PFSK-1 (cell line): ENCODE data around the gene PCP2.

ENCODE experiments used
- FOXP2 ChIP-seq: optimal IDR thresholded peaks from 2 replicates; pipeline ENCODE3; 2011; ENCODE audit warnings: borderline replicate concordance, control low read depth, inconsistent platforms; ENCODE audit not compliant: insufficient read depth; ENCODE audit errors: extremely low read length, extremely low read depth
- POLR2AphosphoS5 ChIP-seq: IDR thresholded peaks from 2 replicates; pipeline ENCODE4 v1.6.1; 2012; ENCODE audit warnings: low read depth, mild to moderate bottlenecking, control low read depth, low read length, moderate library complexity
- SIN3A ChIP-seq: IDR thresholded peaks from 2 replicates; pipeline ENCODE4 v1.6.1; 2012; ENCODE audit warnings: mild to moderate bottlenecking, low read length, moderate library complexity, borderline replicate concordance; ENCODE audit not compliant: insufficient read depth
- TAF1 ChIP-seq: IDR thresholded peaks from 2 replicates; pipeline ENCODE4 v1.6.1; 2012; ENCODE audit warnings: low read length, control low read depth, borderline replicate concordance; ENCODE audit not compliant: insufficient read depth
- TF ChIP-seq, protein P1 (sequence below), 2 experiments: IDR thresholded peaks; 2 replicates each; pipeline versions ENCODE4 v1.6.1 to v1.8.0; 2011 to 2012; ENCODE audit warnings: low read depth in 2 of 2, low read length in 2 of 2, control low read depth in 1 of 2, inconsistent platforms in 1 of 2, mild to moderate bottlenecking in 1 of 2, moderate library complexity in 1 of 2; ENCODE audit not compliant: insufficient read depth in 1 of 2

The PCP2 gene

DNA sequence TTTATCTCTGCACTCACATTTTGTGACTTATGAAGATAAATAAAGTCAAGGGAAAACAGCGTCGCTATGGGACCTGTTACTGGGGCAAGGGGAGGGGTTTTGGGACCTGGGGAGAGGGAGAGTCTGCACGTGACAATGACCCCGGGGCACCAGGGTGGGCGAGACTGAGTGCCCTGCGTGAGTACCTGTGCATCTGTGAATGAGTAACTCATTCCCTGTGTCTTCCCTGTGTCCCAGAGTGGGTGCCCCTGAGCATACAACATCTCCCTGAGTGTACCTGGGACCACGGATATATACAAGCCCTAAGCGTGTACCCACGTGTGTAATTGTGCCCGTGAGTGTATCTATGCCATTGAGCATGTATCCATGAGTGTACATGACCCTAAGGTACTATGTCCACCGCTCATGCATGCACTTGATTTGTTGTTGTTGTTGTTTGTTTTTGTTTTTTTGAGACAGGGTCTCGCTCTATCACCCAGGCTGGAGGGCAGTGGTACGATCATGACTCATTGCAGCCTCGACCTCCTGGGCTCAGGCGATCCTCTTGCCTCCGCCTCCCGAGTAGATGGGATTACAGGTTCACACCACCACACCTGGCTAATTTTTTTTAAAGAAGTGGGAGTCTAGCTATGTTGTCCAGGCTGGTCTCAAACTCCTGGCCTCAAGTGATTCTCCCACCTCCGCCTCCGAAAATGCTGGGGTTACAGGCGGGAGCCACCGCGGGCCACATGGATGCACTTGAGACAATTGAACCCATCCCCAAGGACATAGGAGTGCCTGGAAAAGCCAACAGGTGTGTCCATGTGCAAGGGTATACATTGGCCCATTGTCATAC is 46.5 kb upstream of the PCP2 start:
- TF ChIP-seq SIN3A = no peak
- no peak; the same call in 1 of the 2 replicates for TF ChIP-seq TAF1
- no peak for TF ChIP-seq POLR2AphosphoS5
- TF ChIP-seq FOXP2 = no peak

DNA sequence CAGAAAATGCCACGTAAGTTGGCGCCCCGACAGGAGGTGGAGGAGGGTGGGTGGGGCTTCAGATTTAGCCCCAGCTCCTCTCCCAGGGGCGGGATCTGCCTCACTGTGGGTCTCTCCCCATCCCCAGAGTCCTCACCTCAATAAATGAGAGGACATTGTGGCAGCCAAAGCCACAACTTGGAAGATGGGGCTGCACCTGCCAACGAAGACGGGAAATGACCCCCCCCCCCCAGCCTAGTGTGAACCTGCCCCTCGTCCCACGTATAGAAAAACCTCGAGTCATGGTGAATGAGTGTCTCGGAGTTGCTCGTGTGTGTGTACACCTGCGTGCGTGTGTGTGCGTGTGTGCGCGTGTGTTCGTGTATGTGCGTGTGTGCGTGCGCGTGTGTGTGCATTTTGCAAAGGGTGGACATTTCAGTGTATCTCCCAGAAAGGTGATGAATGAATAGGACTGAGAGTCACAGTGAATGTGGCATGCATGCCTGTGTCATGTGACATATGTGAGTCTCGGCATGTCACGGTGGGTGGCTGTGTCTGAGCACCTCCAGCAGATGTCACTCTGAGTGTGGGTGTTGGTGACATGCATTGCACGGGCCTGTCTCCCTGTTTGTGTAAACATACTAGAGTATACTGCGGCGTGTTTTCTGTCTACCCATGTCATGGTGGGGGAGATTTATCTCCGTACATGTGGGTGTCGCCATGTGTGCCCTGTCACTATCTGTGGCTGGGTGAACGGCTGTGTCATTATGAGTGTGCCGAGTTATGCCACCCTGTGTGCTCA is 45.6 kb upstream of the PCP2 start:
- TF ChIP-seq TAF1 = no peak
- no peak for TF ChIP-seq POLR2AphosphoS5
- TF ChIP-seq FOXP2 = no peak
- TF ChIP-seq, protein P1, sequence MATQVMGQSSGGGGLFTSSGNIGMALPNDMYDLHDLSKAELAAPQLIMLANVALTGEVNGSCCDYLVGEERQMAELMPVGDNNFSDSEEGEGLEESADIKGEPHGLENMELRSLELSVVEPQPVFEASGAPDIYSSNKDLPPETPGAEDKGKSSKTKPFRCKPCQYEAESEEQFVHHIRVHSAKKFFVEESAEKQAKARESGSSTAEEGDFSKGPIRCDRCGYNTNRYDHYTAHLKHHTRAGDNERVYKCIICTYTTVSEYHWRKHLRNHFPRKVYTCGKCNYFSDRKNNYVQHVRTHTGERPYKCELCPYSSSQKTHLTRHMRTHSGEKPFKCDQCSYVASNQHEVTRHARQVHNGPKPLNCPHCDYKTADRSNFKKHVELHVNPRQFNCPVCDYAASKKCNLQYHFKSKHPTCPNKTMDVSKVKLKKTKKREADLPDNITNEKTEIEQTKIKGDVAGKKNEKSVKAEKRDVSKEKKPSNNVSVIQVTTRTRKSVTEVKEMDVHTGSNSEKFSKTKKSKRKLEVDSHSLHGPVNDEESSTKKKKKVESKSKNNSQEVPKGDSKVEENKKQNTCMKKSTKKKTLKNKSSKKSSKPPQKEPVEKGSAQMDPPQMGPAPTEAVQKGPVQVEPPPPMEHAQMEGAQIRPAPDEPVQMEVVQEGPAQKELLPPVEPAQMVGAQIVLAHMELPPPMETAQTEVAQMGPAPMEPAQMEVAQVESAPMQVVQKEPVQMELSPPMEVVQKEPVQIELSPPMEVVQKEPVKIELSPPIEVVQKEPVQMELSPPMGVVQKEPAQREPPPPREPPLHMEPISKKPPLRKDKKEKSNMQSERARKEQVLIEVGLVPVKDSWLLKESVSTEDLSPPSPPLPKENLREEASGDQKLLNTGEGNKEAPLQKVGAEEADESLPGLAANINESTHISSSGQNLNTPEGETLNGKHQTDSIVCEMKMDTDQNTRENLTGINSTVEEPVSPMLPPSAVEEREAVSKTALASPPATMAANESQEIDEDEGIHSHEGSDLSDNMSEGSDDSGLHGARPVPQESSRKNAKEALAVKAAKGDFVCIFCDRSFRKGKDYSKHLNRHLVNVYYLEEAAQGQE (IDR thresholded peaks at IDR 0.05; ENCODE audit: insufficient read depth in 1 of 2, low read depth in 2 of 2, low read length in 2 of 2) = no peak
- no peak for TF ChIP-seq SIN3A

- no peak for TF ChIP-seq FOXP2
- no peak for TF ChIP-seq SIN3A
- TF ChIP-seq TAF1 = no peak
- TF ChIP-seq, protein P1 (IDR thresholded peaks at IDR 0.05; ENCODE audit: insufficient read depth in 1 of 2, low read depth in 2 of 2, low read length in 2 of 2) = no peak
- no peak for TF ChIP-seq POLR2AphosphoS5
Observed at GRCh38 chr19:7677669-7678311, 44.3 kb upstream of the PCP2 start.

- no peak for TF ChIP-seq TAF1
- no peak for TF ChIP-seq POLR2AphosphoS5
Observed at GRCh38 chr19:7676854-7677253, 43.3 kb upstream of the PCP2 start, which contains the start of gene MCEMP1. Gene MCEMP1, plus strand, starts transcription at chr19:7677090. Its CDS starts 31 bp downstream, at chr19:7677121.

- TF ChIP-seq, protein P1 (IDR thresholded peaks at IDR 0.05; ENCODE audit: insufficient read depth in 1 of 2, low read depth in 2 of 2, low read length in 2 of 2) = no peak
- TF ChIP-seq SIN3A (no peak), TAF1 (no peak), POLR2AphosphoS5 (no peak), FOXP2 (no peak)
Observed at GRCh38 chr19:7676376-7676775, 42.9 kb upstream of the PCP2 start.
